GM13976 (cell line): ENCODE data around the gene OPRM1.

Source experiments
- DNase-seq: peaks from one replicate; pipeline ENCODE4 v3.0.0; 2012; ENCODE audit warnings: low spot score
- CTCF ChIP-seq: IDR thresholded peaks from 2 replicates; pipeline ENCODE4 v1.5.1; 2012; ENCODE audit warnings: borderline replicate concordance, mild to moderate bottlenecking; ENCODE audit not compliant: insufficient read depth; ENCODE audit errors: extremely low read depth, missing control alignments, control extremely low read depth
- in situ Hi-C: fragments of 300-500 bp; cut with MboI; formaldehyde crosslinking; loops from one replicate; pipeline ENCODE4 v1.12.0; 2022; ENCODE audit warnings: low sequenced_read_pairs, mixed read lengths, inconsistent platforms; ENCODE audit not compliant: unreplicated experiment

The OPRM1 gene

DNA sequence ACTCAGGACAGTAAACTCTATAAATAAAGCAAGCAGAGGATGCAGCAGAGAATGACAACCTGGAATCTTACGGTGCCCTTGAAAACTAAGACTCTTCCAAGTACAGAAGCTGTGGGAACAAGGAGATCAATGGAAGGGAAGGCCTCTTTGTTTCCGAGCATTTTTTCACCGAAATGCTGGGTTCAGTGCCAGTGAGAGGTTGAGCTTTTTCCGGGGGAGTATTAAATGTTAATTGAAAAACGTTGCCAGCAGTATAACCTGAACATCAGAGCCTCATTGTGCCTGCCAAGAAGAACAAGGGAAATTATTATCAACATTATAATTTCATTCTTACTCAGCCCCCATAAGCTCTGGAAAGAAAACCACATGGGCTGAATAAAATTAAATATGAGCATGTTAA lies 17.5 kb downstream of the OPRM1 start:
- no peak for DNase-seq
- no peak for TF ChIP-seq CTCF
- in situ Hi-C loops = no loop called here

DNA sequence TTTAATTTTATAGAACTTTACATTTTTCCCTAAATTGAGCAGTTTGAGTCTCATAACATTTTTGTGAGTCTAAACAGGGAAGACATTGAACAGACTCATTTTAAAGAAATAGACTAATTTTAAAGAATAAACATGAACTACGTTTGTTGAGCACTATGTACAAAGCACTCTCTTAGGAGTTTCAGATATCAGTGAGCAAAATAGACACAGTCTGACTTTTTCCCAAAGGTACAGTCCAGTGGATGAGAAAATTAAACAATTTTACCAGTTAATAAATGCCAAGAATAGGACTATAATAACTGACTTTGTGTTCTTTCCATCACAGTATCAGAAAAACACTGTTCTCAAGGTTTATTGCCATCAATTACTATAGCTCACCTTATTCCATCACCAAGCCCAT lies 18.1 kb downstream of the OPRM1 start:
- in situ Hi-C loops = no loop called here
- no peak for TF ChIP-seq CTCF
- DNase-seq = no peak

DNA sequence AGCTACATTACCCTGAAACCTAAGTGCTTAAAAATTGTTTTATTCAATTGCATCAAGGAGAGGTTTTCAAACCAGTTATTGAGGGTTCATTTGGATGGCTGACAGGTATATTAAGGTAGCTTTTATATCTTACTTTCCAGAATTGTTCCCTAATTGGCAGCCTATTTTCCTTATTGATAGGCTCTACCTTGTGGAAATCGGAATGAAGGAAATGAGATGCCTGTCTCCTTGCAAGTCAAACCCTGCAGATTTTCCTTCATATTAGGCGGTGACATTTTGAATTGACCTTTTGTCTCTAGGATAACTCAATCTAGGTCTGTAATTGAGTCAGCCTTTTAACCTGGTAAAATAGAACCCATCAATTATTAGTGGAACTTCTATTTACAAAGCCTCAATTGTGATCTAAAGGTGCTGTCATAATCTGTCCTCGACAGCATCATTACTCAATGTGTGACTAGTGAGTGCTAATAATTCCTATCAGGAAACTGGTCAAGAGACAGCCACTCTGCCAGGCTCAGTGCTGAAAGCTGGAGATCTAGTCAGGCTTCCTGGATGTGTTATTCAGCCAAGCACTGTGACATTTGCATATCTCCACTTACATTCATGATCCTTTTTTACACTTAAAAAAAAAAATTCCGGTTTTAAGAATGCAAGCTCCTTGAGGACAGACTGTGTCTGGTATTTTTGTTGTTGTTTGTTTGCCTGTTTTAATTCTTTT lies 20.1 kb downstream of the OPRM1 start:
- no peak for DNase-seq
- in situ Hi-C loops = no loop called here
- no peak for TF ChIP-seq CTCF

DNA sequence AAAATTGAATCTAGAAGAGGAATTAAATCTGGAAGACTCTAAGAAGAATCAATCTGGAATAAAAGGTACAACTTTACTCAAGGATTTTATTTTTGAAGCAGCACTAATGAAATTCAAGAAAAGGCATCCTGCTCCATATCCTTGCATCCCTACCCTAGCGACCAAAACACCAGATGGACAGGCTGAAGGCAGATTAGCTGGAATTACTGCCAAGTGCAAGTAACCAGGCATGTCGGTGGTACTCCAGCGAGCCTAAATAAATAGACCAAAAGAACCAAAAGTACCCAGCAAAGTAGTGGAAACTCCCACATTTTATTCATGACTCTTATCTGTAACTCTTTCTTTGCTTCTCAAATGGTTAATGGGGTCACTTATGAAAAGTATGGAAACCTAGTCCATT lies 21.0 kb downstream of the OPRM1 start:
- TF ChIP-seq CTCF = no peak
- DNase-seq = no peak
- in situ Hi-C loops = no loop called here

DNA sequence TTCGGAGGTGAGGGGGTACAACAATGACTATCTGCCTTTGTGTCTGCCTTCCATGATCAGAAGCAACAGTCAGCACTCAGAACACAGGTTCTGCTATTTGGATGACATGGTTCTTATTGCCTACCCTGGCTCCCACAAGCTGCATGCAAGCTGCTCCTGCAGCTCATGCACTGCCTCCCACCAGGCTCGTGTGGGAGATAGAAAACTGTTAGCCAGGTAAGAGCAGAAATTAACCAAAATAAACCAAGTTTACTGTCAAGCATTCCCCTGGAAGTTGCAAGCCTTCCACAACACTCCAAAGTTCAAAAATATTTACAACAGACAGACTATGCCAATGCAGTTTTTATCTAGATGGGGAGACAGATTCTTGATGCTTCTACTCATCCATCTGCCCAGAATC lies 31.0 kb downstream of the OPRM1 start:
- in situ Hi-C loops = no loop called here
- no peak for TF ChIP-seq CTCF
- DNase-seq = no peak

GRCh38 chr6:154070657-154071056 lies 31.6 kb downstream of the OPRM1 start:
- DNase-seq = no peak
- no peak for TF ChIP-seq CTCF
- in situ Hi-C loops = no loop called here
